Chondrocyte (in vitro differentiated cells): ENCODE results near the gene SLC22A17. TPM values are rescaled to one million over a fixed set of nuclear protein-coding genes. Genes with fewer than 3 reads are reported as not detected.

ENCODE experiments used
- DNase-seq: peaks from one replicate; pipeline ENCODE4 v3.0.0; 2021; ENCODE audit warnings: mixed read lengths, low spot score
- H3K27ac Mint-ChIP-seq: one replicate; pipeline ENCODE4 v1.8.0; 2021; ENCODE audit warnings: mild to moderate bottlenecking, moderate library complexity, mixed read lengths; ENCODE audit not compliant: unreplicated experiment
- H3K27me3 Mint-ChIP-seq: 2 replicates; pipeline ENCODE4 v1.8.0; 2021; ENCODE audit warnings: low read depth, mixed read lengths
- H3K36me3 Mint-ChIP-seq: 2 replicates; pipeline ENCODE4 v1.8.0; 2021; ENCODE audit warnings: low read depth, mixed read lengths
- H3K4me1 Mint-ChIP-seq: 2 replicates; pipeline ENCODE4 v1.8.0; 2021; ENCODE audit warnings: low read depth, mild to moderate bottlenecking, mixed read lengths
- H3K4me3 Mint-ChIP-seq: one replicate; pipeline ENCODE4 v1.8.0; 2021; ENCODE audit warnings: mild to moderate bottlenecking, moderate library complexity, mixed read lengths; ENCODE audit not compliant: unreplicated experiment
- H3K9me3 Mint-ChIP-seq: 2 replicates; pipeline ENCODE4 v1.8.0; 2021; ENCODE audit warnings: low read depth, mixed read lengths
- total RNA-seq: library from RNA; stranded (reverse); gene quantifications from 3 replicates; pipeline ENCODE4 v1.2.1, GENCODE V29; 2021
- TF ChIP-seq, protein P1 (sequence below): fragments of 200-600 bp; sonication (generic); IDR thresholded peaks from 2 replicates; pipeline ENCODE4 v1.5.0; 2021; ENCODE audit warnings: antibody characterized with exemption, mild to moderate bottlenecking, moderate library complexity

SLC22A17 gene
- total RNA-seq, 1 donor from 2014 or later: 40.3 TPM

GRCh38 chr14:23372509-23372908 lies 19.8 kb upstream of the SLC22A17 start, which contains the start of gene IL25:
Gene IL25, plus strand, starts transcription at chr14:23372809.
- no peak for DNase-seq
- Mint-ChIP-seq H3K9me3 (no peaks in the 10 kb centered on the region), H3K27me3 (peaks cover 12% of the 10 kb centered on the region), H3K4me3 (no peak within 1 kb of the TSS), H3K27ac (no peak within 1 kb of the TSS), H3K4me1 (no peaks in the 10 kb centered on the region), H3K36me3 (no peaks in the 10 kb centered on the region)
- TF ChIP-seq, protein P1, sequence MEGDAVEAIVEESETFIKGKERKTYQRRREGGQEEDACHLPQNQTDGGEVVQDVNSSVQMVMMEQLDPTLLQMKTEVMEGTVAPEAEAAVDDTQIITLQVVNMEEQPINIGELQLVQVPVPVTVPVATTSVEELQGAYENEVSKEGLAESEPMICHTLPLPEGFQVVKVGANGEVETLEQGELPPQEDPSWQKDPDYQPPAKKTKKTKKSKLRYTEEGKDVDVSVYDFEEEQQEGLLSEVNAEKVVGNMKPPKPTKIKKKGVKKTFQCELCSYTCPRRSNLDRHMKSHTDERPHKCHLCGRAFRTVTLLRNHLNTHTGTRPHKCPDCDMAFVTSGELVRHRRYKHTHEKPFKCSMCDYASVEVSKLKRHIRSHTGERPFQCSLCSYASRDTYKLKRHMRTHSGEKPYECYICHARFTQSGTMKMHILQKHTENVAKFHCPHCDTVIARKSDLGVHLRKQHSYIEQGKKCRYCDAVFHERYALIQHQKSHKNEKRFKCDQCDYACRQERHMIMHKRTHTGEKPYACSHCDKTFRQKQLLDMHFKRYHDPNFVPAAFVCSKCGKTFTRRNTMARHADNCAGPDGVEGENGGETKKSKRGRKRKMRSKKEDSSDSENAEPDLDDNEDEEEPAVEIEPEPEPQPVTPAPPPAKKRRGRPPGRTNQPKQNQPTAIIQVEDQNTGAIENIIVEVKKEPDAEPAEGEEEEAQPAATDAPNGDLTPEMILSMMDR: no peak

DNA sequence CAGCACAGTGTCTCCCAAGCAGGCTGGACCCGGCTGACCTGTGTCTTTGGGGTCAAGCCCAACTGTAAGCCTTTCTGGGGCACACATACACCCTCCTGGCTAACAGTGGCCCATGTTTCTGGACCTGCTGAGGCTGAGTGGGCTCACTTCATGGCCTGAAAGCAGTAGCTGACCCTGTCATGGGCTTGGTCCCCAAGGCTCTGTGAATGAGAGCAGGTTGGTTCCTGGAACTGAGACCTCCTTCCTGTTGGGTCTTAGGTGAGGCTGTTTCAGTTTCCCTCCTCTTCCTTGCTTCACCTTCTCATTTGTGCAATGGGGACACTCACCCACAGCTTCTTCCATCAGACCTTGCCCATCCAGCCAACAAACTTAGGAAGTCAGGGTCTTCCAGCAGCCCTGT lies 19.2 kb upstream of the SLC22A17 start:
- TF ChIP-seq, protein P1: no peak
- Mint-ChIP-seq H3K27ac (no peak overlapping the region), H3K4me1 (peaks cover 2% of the 10 kb centered on the region), H3K4me3 (no peak overlapping the region), H3K27me3 (peaks cover 9% of the 10 kb centered on the region), H3K36me3 (no peaks in the 10 kb centered on the region), H3K9me3 (no peaks in the 10 kb centered on the region)
- DNase-seq: no peak

GRCh38 chr14:23370221-23370620 lies 17.5 kb upstream of the SLC22A17 start:
- no peak for DNase-seq
- no peak overlapping the region for H3K27ac Mint-ChIP-seq
- peaks cover 7% of the 10 kb centered on the region for H3K4me1 Mint-ChIP-seq
- H3K36me3 Mint-ChIP-seq: no peaks in the 10 kb centered on the region
- H3K27me3 Mint-ChIP-seq: peaks cover 9% of the 10 kb centered on the region
- no peaks in the 10 kb centered on the region for H3K9me3 Mint-ChIP-seq
- TF ChIP-seq, protein P1: no peak
- H3K4me3 Mint-ChIP-seq: no peak overlapping the region

DNA sequence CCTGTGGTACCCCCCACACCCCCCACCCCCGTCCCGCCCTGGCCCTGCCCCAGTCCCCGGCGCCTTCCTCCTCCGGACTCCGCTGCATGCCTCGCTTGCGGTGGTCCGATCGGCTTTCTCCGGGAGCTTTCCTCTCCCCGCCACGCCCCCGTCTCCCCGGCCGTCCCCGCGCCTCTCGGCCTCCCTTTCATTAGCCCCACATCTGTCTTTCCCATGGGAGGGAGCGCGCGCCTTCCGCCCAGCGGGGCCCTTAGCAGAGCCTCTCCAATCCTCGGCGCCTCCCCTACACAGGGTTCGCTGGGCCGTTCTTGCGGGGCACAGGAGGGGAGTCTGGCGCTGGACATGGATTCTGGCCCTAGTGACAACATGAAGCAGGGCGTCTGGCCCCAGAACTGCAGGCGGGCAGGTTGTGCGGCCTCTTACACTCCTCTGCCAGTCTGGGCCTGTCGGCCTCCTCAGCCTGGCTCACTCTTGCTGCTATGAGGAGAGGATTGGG lies 13.8 kb upstream of the SLC22A17 start:
- Mint-ChIP-seq H3K4me3 (peak overlapping the region; percentile 67), H3K27ac (peak overlapping the region; percentile 78), H3K27me3 (peaks cover 7% of the 10 kb centered on the region), H3K4me1 (peaks cover 23% of the 10 kb centered on the region), H3K9me3 (no peaks in the 10 kb centered on the region), H3K36me3 (peaks cover 1% of the 10 kb centered on the region)
- TF ChIP-seq, protein P1: peak; percentile 17
- DNase-seq: no peak

DNA sequence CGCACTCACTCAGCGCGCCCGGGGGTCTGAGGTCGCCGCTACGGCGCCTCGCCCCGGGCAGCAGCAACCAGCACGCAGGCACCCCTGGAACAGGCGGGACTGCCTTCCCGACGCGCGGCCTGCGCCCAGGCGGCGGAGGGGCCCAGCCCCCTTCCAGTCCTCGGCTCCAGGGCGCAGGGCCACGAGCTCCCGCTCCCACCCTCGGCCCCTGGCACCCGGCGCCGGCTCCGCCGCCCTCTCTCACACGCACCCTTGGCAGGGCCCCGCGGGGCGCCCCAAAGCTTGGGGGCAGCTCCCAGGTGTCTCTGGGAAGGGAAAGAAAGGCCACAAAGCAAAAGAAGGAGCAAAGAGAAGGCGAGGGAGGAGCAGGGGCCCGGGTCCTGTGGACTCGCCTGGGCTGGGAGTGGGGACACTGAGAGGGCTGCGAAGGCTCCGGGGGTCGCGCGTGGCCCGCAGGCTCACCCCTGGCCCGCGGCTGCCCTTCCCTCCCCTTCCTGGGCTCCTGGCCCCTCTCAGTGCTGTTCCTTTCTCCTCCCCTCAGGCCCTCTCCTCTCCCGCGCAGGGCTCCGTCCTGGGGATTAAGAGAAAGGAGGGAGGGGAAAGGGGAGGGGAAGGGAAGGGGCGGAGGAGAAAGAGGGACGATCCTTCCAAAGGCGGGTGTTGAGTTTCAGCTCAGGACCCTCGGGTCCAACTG lies 13.2 kb upstream of the SLC22A17 start:
- Mint-ChIP-seq H3K9me3 (no peaks in the 10 kb centered on the region), H3K27me3 (peaks cover 2% of the 10 kb centered on the region), H3K27ac (no peak overlapping the region), H3K4me1 (peaks cover 28% of the 10 kb centered on the region), H3K36me3 (peaks cover 5% of the 10 kb centered on the region), H3K4me3 (peak overlapping the region; percentile 67)
- DNase-seq: no peak
- TF ChIP-seq, protein P1: no peak
